ENCODE measurements around the gene ADD3.

GRCh38 chr10:110087682-110088081 lies 79.9 kb downstream of the ADD3 start:
- no peak for TF ChIP-seq CTCF (IDR thresholded peaks at IDR 0.05)
- TF ChIP-seq POLR2AphosphoS5 (IDR thresholded peaks at IDR 0.05; ENCODE audit: low read depth, low read length), result no peak
- TF ChIP-seq SIN3A (IDR thresholded peaks at IDR 0.05; ENCODE audit: borderline replicate concordance, insufficient read depth, low read depth, low read length), result no peak
- TF ChIP-seq REST (IDR thresholded peaks at IDR 0.05; ENCODE audit: insufficient read depth in 1 of 2, low read depth in 2 of 2, low read length in 1 of 2), result no peak

Data from Panc1 (cell line).